OCI-LY7 (cell line): Measurements from ENCODE around the gene ZNF536. TPM values are rescaled to one million over a fixed set of nuclear protein-coding genes. Genes with fewer than 3 reads are reported as not detected.

Experiments
- BruUV-seq: library from RNA; stranded (reverse); fragments of 400-500 nt; replicated peaks from 2 replicates; lab custom pipeline; 2021; lab: Mats Ljungman, UMichigan
- CTCF ChIA-PET: fragments of 300-600 bp; sonication (Branson Sonifier 250); formaldehyde crosslinking; loops from one replicate; lab custom pipeline; 2022; ENCODE audit warnings: antibody characterized with exemption; ENCODE audit not compliant: unreplicated experiment; lab: Charles Lee
- POLR2A ChIA-PET: fragments of 300-600 bp; sonication (Branson Sonifier 250); formaldehyde crosslinking; loops from one replicate; lab custom pipeline; 2022; ENCODE audit warnings: antibody characterized with exemption; lab: Charles Lee
- DNase-seq: peaks from one replicate; pipeline ENCODE4 v3.0.0-alpha.2; 2015; ENCODE audit warnings: low spot score
- H2AFZ ChIP-seq: fragments of 200-600 bp; sonication (generic), shearing (Covaris generic); 2 replicates; pipeline ENCODE4 v1.6.1; 2014; ENCODE audit warnings: mild to moderate bottlenecking, antibody characterized with exemption, low read length, moderate library complexity
- H3K27ac ChIP-seq: fragments of 200-600 bp; sonication (generic); 2 replicates; pipeline ENCODE4 v1.5.1; 2014; ENCODE audit warnings: mixed run types, low read depth, mild to moderate bottlenecking, moderate library complexity, low read length, inconsistent platforms; ENCODE audit not compliant: poor library complexity, severe bottlenecking
- H3K36me3 ChIP-seq: fragments of 200-600 bp; sonication (generic); 2 replicates; pipeline ENCODE4 v1.6.1; 2014; ENCODE audit warnings: mild to moderate bottlenecking, antibody characterized with exemption, low read length, moderate library complexity, mixed read lengths; ENCODE audit not compliant: insufficient read depth
- H3K4me1 ChIP-seq: fragments of 200-600 bp; sonication (generic); 2 replicates; pipeline ENCODE4 v1.5.1; 2014; ENCODE audit warnings: mild to moderate bottlenecking, low read length; ENCODE audit not compliant: insufficient read depth, poor library complexity, severe bottlenecking
- H3K4me2 ChIP-seq: fragments of 200-600 bp; sonication (generic); 2 replicates; pipeline ENCODE4 v1.6.1; 2014; ENCODE audit warnings: mild to moderate bottlenecking, low read length
- H3K4me3 ChIP-seq: fragments of 200-600 bp; sonication (generic); 2 replicates; pipeline ENCODE4 v1.5.1; 2014; ENCODE audit warnings: mild to moderate bottlenecking, low read depth, low read length; ENCODE audit not compliant: poor library complexity, severe bottlenecking
- H3K79me2 ChIP-seq: fragments of 200-600 bp; sonication (generic); 2 replicates; pipeline ENCODE4 v1.6.1; 2016; ENCODE audit warnings: low read depth, mild to moderate bottlenecking, low read length, moderate library complexity, mixed read lengths; ENCODE audit not compliant: insufficient read depth
- H3K9me2 ChIP-seq: fragments of 200-600 bp; sonication (generic); 2 replicates; pipeline ENCODE4 v1.6.1; 2016; ENCODE audit warnings: mild to moderate bottlenecking, low read length, mixed read lengths; ENCODE audit not compliant: insufficient read depth
- H3K9me3 ChIP-seq: fragments of 200-600 bp; sonication (generic); 2 replicates; pipeline ENCODE4 v1.6.1; 2014; ENCODE audit warnings: mild to moderate bottlenecking, mixed run types, low read length, mixed read lengths
- H4K20me1 ChIP-seq: fragments of 200-600 bp; sonication (generic); 2 replicates; pipeline ENCODE4 v1.6.1; 2014; ENCODE audit warnings: mild to moderate bottlenecking, antibody characterized with exemption, low read length, moderate library complexity, mixed read lengths; ENCODE audit not compliant: insufficient read depth
- EZH2phosphoT487 ChIP-seq: fragments of 200-600 bp; sonication (generic); IDR thresholded peaks from 2 replicates; pipeline ENCODE4 v1.6.1; 2018; ENCODE audit warnings: low read depth, borderline replicate concordance, mild to moderate bottlenecking, mixed run types, antibody characterized with exemption, low read length, moderate library complexity, mixed read lengths
- intact Hi-C: fragments of 100-400 bp; cut with micrococcal nuclease; formaldehyde crosslinking; loops from one replicate; pipeline ENCODE4 v1.10.0; 2022; ENCODE audit not compliant: unreplicated experiment
- total RNA-seq, 2 experiments: library from RNA; depleted of rRNA in 1 of 2; stranded (reverse); fragments of >200 nt in 1 of 2; shearing (Covaris generic) in 1 of 2; gene quantifications; 2 replicates each; pipeline ENCODE4 v1.2.3, GENCODE V29; 2014 to 2022
- TF ChIP-seq, protein P1 (sequence below): fragments of 200-600 bp; sonication (generic); conservative IDR thresholded peaks from 2 replicates; pipeline ENCODE4 v1.5.1; 2014; ENCODE audit warnings: mild to moderate bottlenecking, antibody characterized with exemption, low read length, moderate library complexity, mixed read lengths

ZNF536 gene
- total RNA-seq, 2 experiments from 2014 or later = 0.06 to 0.30 TPM

DNA sequence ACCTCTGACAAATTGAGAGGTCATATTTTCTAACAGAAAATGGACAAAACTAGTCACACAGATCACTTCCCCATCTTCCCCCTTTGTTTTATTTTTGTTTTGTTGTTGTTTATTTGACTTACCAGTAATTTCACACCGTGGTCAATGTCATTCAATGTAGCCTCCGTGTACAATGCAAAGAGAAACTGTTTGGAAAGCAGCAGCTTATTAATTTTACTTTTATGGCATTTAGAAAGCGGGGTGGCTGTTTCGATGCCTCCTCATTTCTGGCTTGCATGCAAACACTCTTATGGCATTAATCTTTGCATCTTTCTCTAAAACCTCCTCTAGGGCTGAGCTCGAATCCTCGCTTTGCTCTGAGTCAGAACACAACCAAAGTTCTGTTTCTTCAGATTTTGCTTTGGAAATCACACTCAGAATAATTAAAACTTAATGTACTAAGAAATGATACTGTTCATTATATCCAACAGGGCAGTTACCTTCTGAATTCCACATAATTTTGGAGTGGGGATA, 77.0 kb downstream of the ZNF536 start:
- POLR2A ChIA-PET = interaction anchor here (1.3 kb wide), 1 partner anchor 9 kb away, joined by 4 read pairs; no protein-coding TSS in a partner anchor
- Histone ChIP-seq H3K4me3 (no peak overlapping the region), H4K20me1 (no peaks in the 10 kb centered on the region), H3K79me2 (no peaks in the 10 kb centered on the region), H3K9me2 (no peaks in the 10 kb centered on the region), H2AFZ (no peak overlapping the region), H3K9me3 (no peaks in the 10 kb centered on the region), H3K4me1 (no peaks in the 10 kb centered on the region), H3K36me3 (no peaks in the 10 kb centered on the region), H3K4me2 (no peak overlapping the region), H3K27ac (no peak overlapping the region)
- intact Hi-C loops = no loop called here
- CTCF ChIA-PET = no interaction called here
- no peak for DNase-seq
- TF ChIP-seq EZH2phosphoT487 = no peak
- TF ChIP-seq, protein P1, sequence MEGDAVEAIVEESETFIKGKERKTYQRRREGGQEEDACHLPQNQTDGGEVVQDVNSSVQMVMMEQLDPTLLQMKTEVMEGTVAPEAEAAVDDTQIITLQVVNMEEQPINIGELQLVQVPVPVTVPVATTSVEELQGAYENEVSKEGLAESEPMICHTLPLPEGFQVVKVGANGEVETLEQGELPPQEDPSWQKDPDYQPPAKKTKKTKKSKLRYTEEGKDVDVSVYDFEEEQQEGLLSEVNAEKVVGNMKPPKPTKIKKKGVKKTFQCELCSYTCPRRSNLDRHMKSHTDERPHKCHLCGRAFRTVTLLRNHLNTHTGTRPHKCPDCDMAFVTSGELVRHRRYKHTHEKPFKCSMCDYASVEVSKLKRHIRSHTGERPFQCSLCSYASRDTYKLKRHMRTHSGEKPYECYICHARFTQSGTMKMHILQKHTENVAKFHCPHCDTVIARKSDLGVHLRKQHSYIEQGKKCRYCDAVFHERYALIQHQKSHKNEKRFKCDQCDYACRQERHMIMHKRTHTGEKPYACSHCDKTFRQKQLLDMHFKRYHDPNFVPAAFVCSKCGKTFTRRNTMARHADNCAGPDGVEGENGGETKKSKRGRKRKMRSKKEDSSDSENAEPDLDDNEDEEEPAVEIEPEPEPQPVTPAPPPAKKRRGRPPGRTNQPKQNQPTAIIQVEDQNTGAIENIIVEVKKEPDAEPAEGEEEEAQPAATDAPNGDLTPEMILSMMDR = no peak
- BruUV-seq = no TSS peak

DNA sequence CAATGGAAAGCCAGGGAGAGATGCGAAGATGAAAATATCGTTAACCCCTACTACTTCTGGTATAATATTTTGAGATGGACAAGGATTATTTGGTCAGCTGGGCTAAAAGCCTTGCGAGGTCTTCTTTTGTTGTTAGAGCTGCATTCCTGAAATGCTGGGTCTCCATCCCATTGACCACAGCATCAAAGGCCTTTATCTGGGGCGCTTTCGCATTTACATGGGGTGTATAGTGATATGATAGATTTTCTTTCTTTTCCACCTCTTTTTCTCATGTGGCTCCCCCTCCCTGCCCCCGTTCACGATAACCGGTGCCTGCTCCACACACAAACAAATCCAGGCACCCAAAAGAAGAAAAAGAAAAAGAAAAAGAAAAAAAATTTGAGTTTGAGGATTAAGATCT, 77.5 kb downstream of the ZNF536 start:
- POLR2A ChIA-PET = interaction anchor here (0.8 to 1.3 kb wide), 3 partner anchors 9 to 1013 kb away, joined by 3 to 4 read pairs (median 4); no protein-coding TSS in a partner anchor
- no peaks in the 10 kb centered on the region for H4K20me1 ChIP-seq
- H3K4me1 ChIP-seq = no peaks in the 10 kb centered on the region

DNA sequence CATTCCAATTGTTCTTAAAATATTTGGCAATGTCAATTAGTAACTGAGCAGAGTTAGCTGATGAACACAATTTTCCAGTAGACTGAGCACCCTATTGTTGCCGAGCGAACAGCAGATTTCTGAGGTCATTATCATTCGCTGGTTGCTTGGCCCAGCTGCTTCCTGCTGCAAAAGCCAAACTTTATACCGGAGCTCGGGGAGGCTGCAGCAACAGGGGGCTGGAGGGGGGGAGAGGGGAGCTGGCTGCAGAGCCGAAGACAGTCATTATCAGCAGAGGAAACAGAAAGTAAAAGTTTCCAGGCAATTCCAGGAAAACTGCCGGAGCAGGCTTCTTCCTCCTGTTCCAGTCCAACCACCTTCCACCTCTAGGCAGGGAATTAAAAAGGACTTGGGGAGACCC, 77.9 kb downstream of the ZNF536 start:
- Histone ChIP-seq H3K27ac (no peak overlapping the region), H3K4me2 (0 out of 2 replicates have a peak overlapping the region, but pooled peaks have one; percentile 24), H3K4me3 (no peak overlapping the region), H4K20me1 (no peaks in the 10 kb centered on the region), H2AFZ (no peak overlapping the region), H3K36me3 (no peaks in the 10 kb centered on the region), H3K79me2 (no peaks in the 10 kb centered on the region), H3K9me2 (no peaks in the 10 kb centered on the region), H3K9me3 (no peaks in the 10 kb centered on the region), H3K4me1 (no peaks in the 10 kb centered on the region)
- no TSS peak for BruUV-seq
- intact Hi-C loops = no loop called here
- no peak for DNase-seq
- ChIA-PET POLR2A (interaction anchor here (0.8 to 1.0 kb wide), 2 partner anchors 28 to 1013 kb away, joined by 3 to 4 read pairs; no protein-coding TSS in a partner anchor), CTCF (no interaction called here)
- no peak for TF ChIP-seq EZH2phosphoT487
- TF ChIP-seq, protein P1 = no peak

More for the DNA sequence above, 77.5 kb downstream of the ZNF536 start:
- no peak overlapping the region for H2AFZ ChIP-seq
- no TSS peak for BruUV-seq
- H3K36me3 ChIP-seq = no peaks in the 10 kb centered on the region
- no peak overlapping the region for H3K27ac ChIP-seq
- no peaks in the 10 kb centered on the region for H3K79me2 ChIP-seq
- intact Hi-C loops = no loop called here
- no peaks in the 10 kb centered on the region for H3K9me2 ChIP-seq
- no peaks in the 10 kb centered on the region for H3K9me3 ChIP-seq
- no peak for DNase-seq
- CTCF ChIA-PET = no interaction called here
- H3K4me2 ChIP-seq = no peak overlapping the region
- H3K4me3 ChIP-seq = no peak overlapping the region
- TF ChIP-seq EZH2phosphoT487 = no peak
- TF ChIP-seq, protein P1 = no peak
